ENCODE measurements around the gene OR14A2.
"Not testable (repeated sequence)": the region's sequence is repeated elsewhere in the genome, so short reads cannot be mapped to it uniquely, and the experiment has no call there.

Gene OR14A2

GRCh38 chr1:247741756-247742155 is 6.2 kb downstream of the OR14A2 start:
- no peak overlapping the region for H3K27ac ChIP-seq
- TF ChIP-seq CTCF (conservative IDR thresholded peaks at IDR 0.05) (no peak), ZFX (IDR thresholded peaks at IDR 0.05) (no peak)

GRCh38 chr1:247740721-247741120 is 7.2 kb downstream of the OR14A2 start:
- no peak overlapping the region for H3K27ac ChIP-seq
- TF ChIP-seq ZFX (IDR thresholded peaks at IDR 0.05) (no peak), CTCF (conservative IDR thresholded peaks at IDR 0.05) (no peak)

GRCh38 chr1:247738315-247738714 is 9.6 kb downstream of the OR14A2 start, which contains the start of gene OR14K1:
Gene OR14K1, plus strand, starts transcription at chr1:247738615. Its CDS starts 0 bp downstream, at chr1:247738615.
- TF ChIP-seq CTCF (conservative IDR thresholded peaks at IDR 0.05) (no peak), ZFX (IDR thresholded peaks at IDR 0.05) (no peak)
- no peak within 1 kb of the TSS for H3K27ac ChIP-seq

- no peak overlapping the region for H3K27ac ChIP-seq
- TF ChIP-seq CTCF (conservative IDR thresholded peaks at IDR 0.05) (no peak), ZFX (IDR thresholded peaks at IDR 0.05) (no peak)
Observed at GRCh38 chr1:247721222-247721621, 26.7 kb downstream of the OR14A2 start.

GRCh38 chr1:247716546-247716945 is 31.4 kb downstream of the OR14A2 start, which contains the start of gene OR6F1:
Gene OR6F1, minus strand, starts transcription at chr1:247716646. Its CDS starts 3,891 bp downstream, at chr1:247712755.
- TF ChIP-seq ZFX (IDR thresholded peaks at IDR 0.05) (no peak), CTCF (conservative IDR thresholded peaks at IDR 0.05) (no peak)
- H3K27ac ChIP-seq, result no peak within 1 kb of the TSS

- H3K27ac ChIP-seq, result no peak overlapping the region
- TF ChIP-seq ZFX (IDR thresholded peaks at IDR 0.05) (no peak), CTCF (conservative IDR thresholded peaks at IDR 0.05) (no peak)
Observed at GRCh38 chr1:247713753-247714152, 34.2 kb downstream of the OR14A2 start.

GRCh38 chr1:247710681-247711080 is 37.3 kb downstream of the OR14A2 start:
- H3K27ac ChIP-seq, result not testable (repeated sequence)

- H3K27ac ChIP-seq, result no peak overlapping the region
- no peak for TF ChIP-seq CTCF (conservative IDR thresholded peaks at IDR 0.05)
- TF ChIP-seq ZFX (IDR thresholded peaks at IDR 0.05), result no peak
Observed at GRCh38 chr1:247701338-247701737, 46.6 kb downstream of the OR14A2 start.

Data from C4-2B (cell line).